ENCODE measurements around the gene NSUN2. TPM values are rescaled to one million over a fixed set of nuclear protein-coding genes. Genes with fewer than 3 reads are reported as not detected.

The NSUN2 gene
- total and polyA plus RNA-seq, 2 donors (not counting 3 experiments of a cell fraction or from before 2014, with no cell fraction given), result 53.7 to 73.0 TPM

DNA sequence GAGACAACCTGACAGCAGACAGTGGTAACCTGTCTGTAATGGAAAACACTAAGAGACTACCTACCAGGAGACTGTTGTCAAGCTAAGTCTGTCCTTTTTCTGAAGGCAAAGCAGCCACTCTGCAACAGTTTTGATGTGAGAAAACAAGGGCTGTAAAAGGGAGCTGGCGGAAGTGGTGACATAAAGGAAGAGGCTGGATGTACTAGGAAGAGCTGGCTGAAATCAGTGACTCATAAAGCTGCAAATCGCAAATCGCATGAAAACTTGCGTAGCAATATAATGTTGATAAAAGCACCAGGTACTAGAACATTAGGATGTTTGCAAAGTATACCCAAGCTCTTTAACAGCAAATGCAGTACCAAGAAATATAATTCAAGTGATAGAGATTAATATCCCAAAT, 1.4 kb downstream of the NSUN2 start:
- FAIRE-seq, result no peak
- H2AFZ ChIP-seq (ENCODE audit: low read depth, low read length), result no peak overlapping the region
- H3K27ac ChIP-seq (ENCODE audit: insufficient read depth, low read depth, low read length), result peak overlapping the region; percentile 10
- H3K27me3 ChIP-seq (ENCODE audit: control insufficient read depth in 2 of 2, insufficient read depth in 2 of 2, low read length in 2 of 2), result no peaks in the 10 kb centered on the region
- peak overlapping the region; percentile 87 for H3K4me2 ChIP-seq (ENCODE audit: insufficient read depth, low read length)
- H3K4me3 ChIP-seq (replicated peaks in 1 of 3; ENCODE audit: insufficient read depth in 1 of 3, low read depth in 1 of 3, low read length in 3 of 3), result peak overlapping the region in 1 of 3 experiments; percentile 75
- CTCF ChIA-PET, result interaction anchor here (0.8 to 4.6 kb wide), 5 partner anchors 13 to 114 kb away, joined by 3 to 59 read pairs (median 3); no protein-coding TSS in a partner anchor
- H3K9me3 ChIP-seq (replicated peaks; ENCODE audit: control insufficient read depth, insufficient read depth, low read length), result no peaks in the 10 kb centered on the region
- peaks cover 73% of the 10 kb centered on the region for H3K79me2 ChIP-seq (ENCODE audit: control insufficient read depth, insufficient read depth, low read length)
- no peaks in the 10 kb centered on the region for H3K9me1 ChIP-seq (replicated peaks; ENCODE audit: control insufficient read depth, extremely low read depth, insufficient read depth, low read length)
- H3K9ac ChIP-seq (replicated peaks; ENCODE audit: extremely low read depth, insufficient read depth, low read length), result peak overlapping the region; percentile 97
- peaks cover 7 to 23% of the 10 kb centered on the region in 2 experiments for H3K36me3 ChIP-seq (ENCODE audit: control insufficient read depth in 2 of 2, extremely low read depth in 1 of 2, insufficient read depth in 2 of 2, low read length in 2 of 2)
- TSS peak; percentile 13 for BruUV-seq (replicated peaks)
- H4K20me1 ChIP-seq (replicated peaks; ENCODE audit: control insufficient read depth, extremely low read depth, insufficient read depth, low read length), result peaks cover 2% of the 10 kb centered on the region
- H3K4me1 ChIP-seq (ENCODE audit: control insufficient read depth, extremely low read depth, insufficient read depth, low read length), result peaks cover 19% of the 10 kb centered on the region
- dilution Hi-C loops (cut with MboI; ENCODE audit: extremely low pct_ligation_motif_present, low sequenced_read_pairs), result loop anchor here (25.0 kb wide), 1 partner anchor 106 kb away; no protein-coding TSS in a partner anchor
- TF ChIP-seq JUN (IDR thresholded peaks at IDR 0.05; ENCODE audit: borderline replicate concordance, insufficient read depth, insufficient read length, low read depth) (peak; percentile 13), MYC (IDR thresholded peaks at IDR 0.05; ENCODE audit: low read depth, low read length) (no peak), FOS (IDR thresholded peaks at IDR 0.05; ENCODE audit: borderline replicate concordance, insufficient read depth, low read length) (no peak)
- TF ChIP-seq, protein P1, sequence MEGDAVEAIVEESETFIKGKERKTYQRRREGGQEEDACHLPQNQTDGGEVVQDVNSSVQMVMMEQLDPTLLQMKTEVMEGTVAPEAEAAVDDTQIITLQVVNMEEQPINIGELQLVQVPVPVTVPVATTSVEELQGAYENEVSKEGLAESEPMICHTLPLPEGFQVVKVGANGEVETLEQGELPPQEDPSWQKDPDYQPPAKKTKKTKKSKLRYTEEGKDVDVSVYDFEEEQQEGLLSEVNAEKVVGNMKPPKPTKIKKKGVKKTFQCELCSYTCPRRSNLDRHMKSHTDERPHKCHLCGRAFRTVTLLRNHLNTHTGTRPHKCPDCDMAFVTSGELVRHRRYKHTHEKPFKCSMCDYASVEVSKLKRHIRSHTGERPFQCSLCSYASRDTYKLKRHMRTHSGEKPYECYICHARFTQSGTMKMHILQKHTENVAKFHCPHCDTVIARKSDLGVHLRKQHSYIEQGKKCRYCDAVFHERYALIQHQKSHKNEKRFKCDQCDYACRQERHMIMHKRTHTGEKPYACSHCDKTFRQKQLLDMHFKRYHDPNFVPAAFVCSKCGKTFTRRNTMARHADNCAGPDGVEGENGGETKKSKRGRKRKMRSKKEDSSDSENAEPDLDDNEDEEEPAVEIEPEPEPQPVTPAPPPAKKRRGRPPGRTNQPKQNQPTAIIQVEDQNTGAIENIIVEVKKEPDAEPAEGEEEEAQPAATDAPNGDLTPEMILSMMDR (IDR thresholded peaks at IDR 0.05; ENCODE audit: extremely low read depth in 1 of 2, insufficient read depth in 1 of 2, low read depth in 1 of 2, low read length in 2 of 2), result no peak
- POLR2A ChIA-PET, result interaction anchor here (0.8 kb wide), 1 partner anchor 101 kb away, joined by 3 read pairs; no protein-coding TSS in a partner anchor
- peak; percentile 6 for DNase-seq (ENCODE audit: low read depth, low spot score)
- intact Hi-C loops (cut with micrococcal nuclease), result no loop called here

DNA sequence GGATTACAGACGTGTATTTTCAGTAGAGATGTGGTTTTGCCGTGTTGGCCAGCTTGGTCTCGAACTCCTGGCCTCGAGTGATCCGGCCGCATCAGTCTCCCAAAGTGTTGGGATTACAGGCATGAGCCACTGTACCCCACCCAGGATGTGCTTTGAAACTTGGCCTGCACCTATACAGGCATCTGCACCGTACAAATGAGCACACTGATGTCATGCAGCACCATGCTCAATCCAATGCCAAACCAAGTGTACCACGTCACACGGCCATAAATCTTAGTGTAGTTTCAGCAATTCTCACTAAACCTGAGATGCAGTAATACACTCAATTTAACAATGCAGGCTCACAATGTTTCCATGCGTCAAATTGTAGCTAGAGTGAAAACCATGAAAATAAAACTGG, 6.3 kb downstream of the NSUN2 start:
- Histone ChIP-seq H3K27me3 (ENCODE audit: control insufficient read depth in 2 of 2, insufficient read depth in 2 of 2, low read length in 2 of 2) (no peaks in the 10 kb centered on the region), H3K4me1 (ENCODE audit: control insufficient read depth, extremely low read depth, insufficient read depth, low read length) (peaks cover 6% of the 10 kb centered on the region), H3K4me3 (replicated peaks in 1 of 3; ENCODE audit: insufficient read depth in 1 of 3, low read depth in 1 of 3, low read length in 3 of 3) (no peak overlapping the region), H4K20me1 (replicated peaks; ENCODE audit: control insufficient read depth, extremely low read depth, insufficient read depth, low read length) (peaks cover 2% of the 10 kb centered on the region), H3K4me2 (ENCODE audit: insufficient read depth, low read length) (no peak overlapping the region), H3K36me3 (ENCODE audit: control insufficient read depth in 2 of 2, extremely low read depth in 1 of 2, insufficient read depth in 2 of 2, low read length in 2 of 2) (peaks cover 21 to 45% of the 10 kb centered on the region in 2 experiments), H3K9me1 (replicated peaks; ENCODE audit: control insufficient read depth, extremely low read depth, insufficient read depth, low read length) (no peaks in the 10 kb centered on the region), H3K9ac (replicated peaks; ENCODE audit: extremely low read depth, insufficient read depth, low read length) (no peak overlapping the region), H3K79me2 (ENCODE audit: control insufficient read depth, insufficient read depth, low read length) (peaks cover 85% of the 10 kb centered on the region), H3K9me3 (replicated peaks; ENCODE audit: control insufficient read depth, insufficient read depth, low read length) (no peaks in the 10 kb centered on the region), H3K27ac (ENCODE audit: insufficient read depth, low read depth, low read length) (no peak overlapping the region), H2AFZ (ENCODE audit: low read depth, low read length) (no peak overlapping the region)
- no peak for FAIRE-seq
- dilution Hi-C loops (cut with MboI; ENCODE audit: extremely low pct_ligation_motif_present, low sequenced_read_pairs), result loop anchor here (25.0 kb wide), 1 partner anchor 111 kb away; no protein-coding TSS in a partner anchor
- BruUV-seq (replicated peaks), result no TSS peak
- DNase-seq (ENCODE audit: low read depth, low spot score), result no peak
- ChIA-PET POLR2A (no interaction called here), CTCF (no interaction called here)
- TF ChIP-seq, protein P2, sequence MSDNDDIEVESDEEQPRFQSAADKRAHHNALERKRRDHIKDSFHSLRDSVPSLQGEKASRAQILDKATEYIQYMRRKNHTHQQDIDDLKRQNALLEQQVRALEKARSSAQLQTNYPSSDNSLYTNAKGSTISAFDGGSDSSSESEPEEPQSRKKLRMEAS (IDR thresholded peaks at IDR 0.05; ENCODE audit: insufficient read depth, insufficient read length), result no peak
- TF ChIP-seq MYC (IDR thresholded peaks at IDR 0.05; ENCODE audit: low read depth, low read length) (no peak), EZH2 (IDR thresholded peaks at IDR 0.05; ENCODE audit: borderline replicate concordance, low read depth, low read length, severe bottlenecking) (no peak)
- intact Hi-C loops (cut with micrococcal nuclease), result no loop called here
